GM06990 (cell line): ENCODE results near the gene CD8A.

Source experiments
- DNase-seq: peaks from one replicate; pipeline ENCODE4 v3.0.0-alpha.2; 2011; ENCODE audit not compliant: insufficient read length; ENCODE audit errors: extremely low read depth
- H3K27me3 ChIP-seq: replicated peaks from 2 replicates; pipeline ENCODE4 v1.6.0; 2011; ENCODE audit warnings: low read length; ENCODE audit not compliant: control insufficient read depth, insufficient read depth
- H3K36me3 ChIP-seq: 2 replicates; pipeline ENCODE4 v1.5.1; 2011; ENCODE audit warnings: low read length; ENCODE audit not compliant: control insufficient read depth, insufficient read depth
- H3K4me3 ChIP-seq: replicated peaks from 2 replicates; pipeline ENCODE4 v1.5.1; 2011; ENCODE audit warnings: low read depth, mild to moderate bottlenecking, control low read depth, low read length
- TF ChIP-seq, protein P1 (sequence below): IDR thresholded peaks from 2 replicates; pipeline ENCODE4 v1.5.1; 2011; ENCODE audit warnings: low read length, control low read depth, mild to moderate bottlenecking, inconsistent platforms; ENCODE audit not compliant: insufficient read depth, poor library complexity, severe bottlenecking

Gene CD8A

DNA sequence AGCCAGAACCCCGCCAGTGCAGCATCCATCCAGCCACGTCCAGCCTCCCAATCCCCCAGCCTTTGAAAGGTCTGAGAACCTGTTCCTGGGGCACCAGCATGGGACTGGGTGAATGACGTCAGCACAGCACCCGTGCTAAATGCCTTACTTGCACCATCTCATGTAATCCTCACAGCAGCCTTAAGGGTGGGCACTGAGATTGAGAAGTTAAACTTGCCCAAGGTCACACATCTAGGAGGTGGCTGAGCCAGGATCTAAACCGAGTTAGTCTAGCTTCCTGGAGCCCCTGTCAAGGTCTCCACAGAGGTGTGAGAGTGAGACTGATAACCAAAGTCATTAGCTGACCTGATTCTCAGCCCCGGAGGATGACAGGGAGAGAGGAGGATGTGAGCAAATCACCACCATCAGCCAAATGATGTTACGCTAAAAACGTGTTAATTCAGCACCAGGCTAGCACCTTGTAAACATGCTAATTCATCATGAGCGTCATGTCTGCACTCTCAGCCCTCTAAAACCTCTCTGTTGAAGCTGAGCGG is 4.6 kb downstream of the CD8A start:
- Histone ChIP-seq H3K27me3 (no peaks in the 10 kb centered on the region; the same call in 1 of the 2 replicates), H3K4me3 (no peak overlapping the region), H3K36me3 (no peaks in the 10 kb centered on the region)
- TF ChIP-seq, protein P1, sequence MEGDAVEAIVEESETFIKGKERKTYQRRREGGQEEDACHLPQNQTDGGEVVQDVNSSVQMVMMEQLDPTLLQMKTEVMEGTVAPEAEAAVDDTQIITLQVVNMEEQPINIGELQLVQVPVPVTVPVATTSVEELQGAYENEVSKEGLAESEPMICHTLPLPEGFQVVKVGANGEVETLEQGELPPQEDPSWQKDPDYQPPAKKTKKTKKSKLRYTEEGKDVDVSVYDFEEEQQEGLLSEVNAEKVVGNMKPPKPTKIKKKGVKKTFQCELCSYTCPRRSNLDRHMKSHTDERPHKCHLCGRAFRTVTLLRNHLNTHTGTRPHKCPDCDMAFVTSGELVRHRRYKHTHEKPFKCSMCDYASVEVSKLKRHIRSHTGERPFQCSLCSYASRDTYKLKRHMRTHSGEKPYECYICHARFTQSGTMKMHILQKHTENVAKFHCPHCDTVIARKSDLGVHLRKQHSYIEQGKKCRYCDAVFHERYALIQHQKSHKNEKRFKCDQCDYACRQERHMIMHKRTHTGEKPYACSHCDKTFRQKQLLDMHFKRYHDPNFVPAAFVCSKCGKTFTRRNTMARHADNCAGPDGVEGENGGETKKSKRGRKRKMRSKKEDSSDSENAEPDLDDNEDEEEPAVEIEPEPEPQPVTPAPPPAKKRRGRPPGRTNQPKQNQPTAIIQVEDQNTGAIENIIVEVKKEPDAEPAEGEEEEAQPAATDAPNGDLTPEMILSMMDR: no peak
- no peak for DNase-seq

DNA sequence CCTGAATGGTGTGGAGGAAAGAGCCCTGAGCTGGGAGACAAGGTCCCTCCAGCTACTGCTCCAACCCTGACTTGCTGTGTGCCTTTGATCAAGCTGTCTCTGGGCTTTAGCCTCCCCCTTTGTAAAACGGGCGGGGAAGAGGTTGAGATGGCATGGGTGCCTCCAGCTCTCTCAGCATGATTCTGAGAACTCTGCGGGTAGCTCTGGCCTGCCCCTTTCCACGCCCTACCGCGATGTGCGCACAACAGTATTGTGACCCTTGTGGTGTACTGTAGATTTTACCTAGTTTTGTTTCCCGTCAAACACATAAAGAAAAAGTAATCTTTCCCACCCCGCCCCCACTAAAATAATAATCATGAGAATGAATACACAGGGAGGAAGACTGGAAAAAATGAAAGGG is 5.3 kb downstream of the CD8A start:
- Histone ChIP-seq H3K27me3 (no peaks in the 10 kb centered on the region; the same call in 1 of the 2 replicates), H3K36me3 (no peaks in the 10 kb centered on the region), H3K4me3 (no peak overlapping the region)
- no peak for DNase-seq
- TF ChIP-seq, protein P1: no peak

DNA sequence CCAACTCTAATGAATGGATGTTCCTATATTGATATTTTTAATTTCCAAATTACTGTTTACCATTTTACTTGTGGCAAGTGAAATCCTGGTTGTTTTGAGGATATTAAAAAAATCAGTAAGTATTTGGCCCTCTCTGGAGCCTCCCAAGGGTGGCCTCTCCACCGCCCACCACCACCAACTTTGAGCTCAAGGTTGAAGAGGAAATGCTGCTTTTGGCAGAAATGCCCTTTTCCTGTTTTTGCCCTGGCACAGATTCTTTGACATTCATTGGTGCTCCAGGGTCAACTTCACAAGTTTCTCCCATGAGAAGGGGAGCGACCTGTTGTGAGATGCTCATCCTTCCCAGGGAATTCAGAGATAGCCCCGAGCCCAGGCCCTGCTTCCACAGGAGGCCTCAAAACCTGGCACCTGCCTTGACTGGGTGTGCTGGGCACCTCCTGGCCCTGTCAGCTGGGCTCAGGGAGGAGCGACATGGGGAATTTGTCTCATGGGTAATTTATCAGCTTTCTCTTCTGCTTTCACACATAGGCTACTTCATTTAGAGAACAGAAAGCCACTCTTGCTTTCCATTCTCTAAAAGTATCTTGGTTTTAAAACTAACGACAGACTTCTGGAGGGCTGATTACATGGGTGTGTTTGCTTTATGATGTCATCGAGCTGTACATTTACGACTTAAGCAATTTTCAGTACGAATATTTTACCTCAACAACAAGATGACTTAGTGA is 6.9 kb downstream of the CD8A start:
- TF ChIP-seq, protein P1: no peak
- Histone ChIP-seq H3K27me3 (no peaks in the 10 kb centered on the region; the same call in 1 of the 2 replicates), H3K36me3 (no peaks in the 10 kb centered on the region), H3K4me3 (no peak overlapping the region)
- peak; percentile 40 for DNase-seq

DNA sequence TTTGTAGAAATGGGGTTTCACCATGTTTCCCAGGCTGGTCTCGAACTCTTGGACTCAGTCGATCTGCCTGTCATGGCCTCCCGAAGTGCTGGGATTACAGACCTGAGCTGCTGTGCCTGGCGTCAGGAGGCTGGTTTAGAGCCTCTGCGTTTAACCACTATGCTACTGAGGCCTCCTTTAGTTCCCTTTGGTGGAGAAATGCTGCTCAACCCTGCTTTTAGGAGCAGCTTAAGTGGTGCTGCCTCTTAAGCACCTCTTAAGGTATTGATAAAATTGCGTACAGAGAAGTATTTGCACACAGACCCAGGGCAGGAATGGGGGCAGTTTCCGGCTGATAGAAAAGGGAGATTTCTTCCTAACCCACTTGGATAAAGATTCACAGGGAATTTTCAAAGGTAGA is 8.0 kb downstream of the CD8A start:
- Histone ChIP-seq H3K27me3 (no peaks in the 10 kb centered on the region), H3K4me3 (no peak overlapping the region), H3K36me3 (no peaks in the 10 kb centered on the region)
- TF ChIP-seq, protein P1: no peak
- DNase-seq: no peak

DNA sequence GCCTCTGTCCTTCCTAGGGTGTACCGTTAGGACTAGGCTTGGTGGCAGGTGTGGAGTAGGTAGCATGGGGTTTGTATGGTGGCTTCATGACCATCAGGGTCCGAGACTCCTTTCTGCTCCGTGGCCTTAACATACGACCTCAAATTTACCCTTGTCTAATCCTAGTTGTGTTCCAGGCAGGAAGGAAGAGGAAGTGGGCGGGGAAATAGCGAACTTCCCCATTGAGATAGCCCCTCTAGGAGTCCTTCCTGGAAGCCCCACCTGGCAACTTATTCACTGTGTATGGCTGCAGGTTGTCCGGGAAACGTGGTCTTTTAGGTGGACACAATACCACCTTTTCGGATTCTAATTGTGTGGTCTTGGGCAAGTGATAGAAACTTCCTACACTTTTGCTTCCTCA is 9.3 kb downstream of the CD8A start:
- H3K36me3 ChIP-seq: no peaks in the 10 kb centered on the region
- no peak for DNase-seq

More for the DNA sequence above, 9.3 kb downstream of the CD8A start:
- TF ChIP-seq, protein P1: no peak
- Histone ChIP-seq H3K27me3 (no peaks in the 10 kb centered on the region), H3K4me3 (no peak overlapping the region)
